Hepatocyte (in vitro differentiated cells): ENCODE results near the gene LYRM4. TPM values are rescaled to one million over a fixed set of nuclear protein-coding genes. Genes with fewer than 3 reads are reported as not detected.
A peak's percentile ranks its signal among the peaks of the same experiment; 100 is the strongest.

Experiments used
- DNase-seq: peaks from one replicate; pipeline ENCODE4 v3.0.0-alpha.2; 2016; ENCODE audit warnings: low spot score
- H2AFZ ChIP-seq: fragments of 200-600 bp; sonication (generic); 2 replicates; pipeline ENCODE4 v1.6.0; 2016; ENCODE audit warnings: antibody characterized with exemption, mild to moderate bottlenecking
- H3K27ac ChIP-seq: fragments of 200-600 bp; sonication (generic); 2 replicates; pipeline ENCODE4 v1.5.1; 2016; ENCODE audit warnings: mild to moderate bottlenecking
- H3K27me3 ChIP-seq: fragments of 200-600 bp; sonication (generic); 2 replicates; pipeline ENCODE4 v1.6.1; 2016
- H3K36me3 ChIP-seq: fragments of 200-600 bp; sonication (generic); replicated peaks from 2 replicates; pipeline ENCODE4 v1.5.1; 2016; ENCODE audit warnings: low read depth; ENCODE audit not compliant: insufficient read depth
- H3K4me1 ChIP-seq: fragments of 200-600 bp; sonication (generic); 2 replicates; pipeline ENCODE4 v1.5.1; 2016; ENCODE audit warnings: mild to moderate bottlenecking, moderate library complexity; ENCODE audit not compliant: insufficient read depth
- H3K4me2 ChIP-seq: fragments of 200-600 bp; sonication (generic); 2 replicates; pipeline ENCODE4 v1.6.0; 2016
- H3K4me3 ChIP-seq: fragments of 200-600 bp; sonication (generic); 2 replicates; pipeline ENCODE4 v1.5.1; 2016; ENCODE audit warnings: mild to moderate bottlenecking
- H3K79me2 ChIP-seq: fragments of 200-600 bp; sonication (generic); 2 replicates; pipeline ENCODE4 v1.6.0; 2017; ENCODE audit warnings: mild to moderate bottlenecking
- H3K9me2 ChIP-seq: fragments of 200-600 bp; sonication (generic); replicated peaks from 2 replicates; pipeline ENCODE4 v1.6.0; 2017; ENCODE audit warnings: mild to moderate bottlenecking; ENCODE audit not compliant: insufficient read depth
- H3K9me3 ChIP-seq: fragments of 200-600 bp; sonication (generic); 2 replicates; pipeline ENCODE4 v1.5.1; 2016; ENCODE audit warnings: low read depth, mild to moderate bottlenecking
- H4K20me1 ChIP-seq: fragments of 200-600 bp; sonication (generic); 2 replicates; pipeline ENCODE4 v1.6.0; 2016; ENCODE audit warnings: mild to moderate bottlenecking; ENCODE audit not compliant: insufficient read depth, poor library complexity, severe bottlenecking
- EZH2 ChIP-seq: fragments of 200-600 bp; sonication (generic); IDR thresholded peaks from 2 replicates; pipeline ENCODE4 v1.6.1; 2016; ENCODE audit warnings: antibody characterized with exemption, mild to moderate bottlenecking, borderline replicate concordance
- EZH2phosphoT487 ChIP-seq: fragments of 200-600 bp; sonication (generic); IDR thresholded peaks from one replicate; pipeline ENCODE4 v1.6.1; 2018; ENCODE audit warnings: antibody characterized with exemption, mild to moderate bottlenecking, low read depth, moderate library complexity; ENCODE audit not compliant: unreplicated experiment, severe bottlenecking
- WGBS: methylation state at CpG from one replicate; pipeline ENCODE4 v1.1.6; 2016; ENCODE audit warnings: low lambda C conversion rate; ENCODE audit errors: missing lambda C conversion rate; 5-methylcytosine and 5-hydroxymethylcytosine counted together
- polyA plus RNA-seq: library from polyadenylated mRNA; unstranded; fragments of >200 nt; fragmentation: Nextera tagmentation; extraction: Ambion mirVana; gene quantifications from 2 replicates; pipeline ENCODE4 v1.2.1, GENCODE V29; 2016
- total RNA-seq: library from RNA; depleted of rRNA; stranded (reverse); fragments of >200 nt; gene quantifications from 2 replicates; pipeline ENCODE4 v1.2.3, GENCODE V29; 2014
- TF ChIP-seq, protein P1 (sequence below): fragments of 200-600 bp; sonication (generic); IDR thresholded peaks from 2 replicates; pipeline ENCODE4 v1.5.1; 2016; ENCODE audit warnings: antibody characterized with exemption, mild to moderate bottlenecking; ENCODE audit not compliant: poor library complexity

Gene LYRM4
- total and polyA plus RNA-seq, 2 experiments from 2014 or later: 20.5 to 22.9 TPM

DNA sequence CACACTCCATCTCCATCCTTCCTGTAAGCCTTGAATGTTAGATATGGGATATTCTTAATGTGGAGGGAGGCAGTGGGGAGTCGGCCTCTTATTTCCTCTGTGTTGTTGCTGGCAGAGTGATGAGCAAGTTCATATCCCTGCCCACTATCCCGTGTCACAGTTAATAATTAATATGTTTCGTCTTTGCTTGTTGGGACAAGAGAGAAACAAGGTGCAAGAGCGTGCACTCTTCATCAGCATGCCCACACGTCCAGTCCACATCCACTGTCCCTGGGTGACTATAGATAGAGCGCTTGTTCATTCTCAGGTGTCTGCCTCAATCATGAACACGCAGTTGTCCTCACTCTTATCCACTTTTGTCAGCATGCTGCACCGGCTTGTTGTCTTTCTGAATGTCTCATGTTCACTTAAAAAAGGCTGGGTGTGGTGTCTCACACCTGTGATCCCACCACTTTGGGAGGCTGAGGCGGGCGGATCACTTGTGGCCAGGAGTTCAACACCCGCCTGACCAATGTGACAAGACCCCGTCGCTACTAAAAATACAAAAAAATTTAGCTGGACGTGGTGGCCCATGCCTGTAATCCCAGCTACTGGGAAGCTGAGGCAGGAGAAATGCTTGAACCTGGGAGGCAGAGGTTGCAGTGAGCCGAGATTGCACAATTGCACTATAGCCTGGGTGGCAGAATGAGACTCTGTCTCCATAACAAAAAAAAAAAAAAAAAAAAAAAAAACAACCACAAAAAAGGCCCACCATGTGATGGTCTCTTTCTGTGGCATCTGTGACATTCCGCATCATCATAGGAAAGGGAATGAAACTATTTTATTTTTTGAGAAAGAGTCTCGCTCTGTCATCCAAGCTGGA is 141.4 kb downstream of the LYRM4 start:
- Histone ChIP-seq H3K27me3 (no peaks in the 10 kb centered on the region), H3K27ac (no peak overlapping the region), H3K79me2 (no peaks in the 10 kb centered on the region), H3K4me2 (no peak overlapping the region), H3K9me2 (no peaks in the 10 kb centered on the region), H3K4me1 (no peaks in the 10 kb centered on the region), H3K4me3 (no peak overlapping the region), H3K36me3 (no peaks in the 10 kb centered on the region), H3K9me3 (no peaks in the 10 kb centered on the region), H2AFZ (no peak overlapping the region), H4K20me1 (no peaks in the 10 kb centered on the region)
- no peak for DNase-seq
- TF ChIP-seq, protein P1, sequence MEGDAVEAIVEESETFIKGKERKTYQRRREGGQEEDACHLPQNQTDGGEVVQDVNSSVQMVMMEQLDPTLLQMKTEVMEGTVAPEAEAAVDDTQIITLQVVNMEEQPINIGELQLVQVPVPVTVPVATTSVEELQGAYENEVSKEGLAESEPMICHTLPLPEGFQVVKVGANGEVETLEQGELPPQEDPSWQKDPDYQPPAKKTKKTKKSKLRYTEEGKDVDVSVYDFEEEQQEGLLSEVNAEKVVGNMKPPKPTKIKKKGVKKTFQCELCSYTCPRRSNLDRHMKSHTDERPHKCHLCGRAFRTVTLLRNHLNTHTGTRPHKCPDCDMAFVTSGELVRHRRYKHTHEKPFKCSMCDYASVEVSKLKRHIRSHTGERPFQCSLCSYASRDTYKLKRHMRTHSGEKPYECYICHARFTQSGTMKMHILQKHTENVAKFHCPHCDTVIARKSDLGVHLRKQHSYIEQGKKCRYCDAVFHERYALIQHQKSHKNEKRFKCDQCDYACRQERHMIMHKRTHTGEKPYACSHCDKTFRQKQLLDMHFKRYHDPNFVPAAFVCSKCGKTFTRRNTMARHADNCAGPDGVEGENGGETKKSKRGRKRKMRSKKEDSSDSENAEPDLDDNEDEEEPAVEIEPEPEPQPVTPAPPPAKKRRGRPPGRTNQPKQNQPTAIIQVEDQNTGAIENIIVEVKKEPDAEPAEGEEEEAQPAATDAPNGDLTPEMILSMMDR: no peak
- no peak for TF ChIP-seq EZH2phosphoT487
- 96% methylated on average over 17 of the region's 17 CpGs for WGBS

DNA sequence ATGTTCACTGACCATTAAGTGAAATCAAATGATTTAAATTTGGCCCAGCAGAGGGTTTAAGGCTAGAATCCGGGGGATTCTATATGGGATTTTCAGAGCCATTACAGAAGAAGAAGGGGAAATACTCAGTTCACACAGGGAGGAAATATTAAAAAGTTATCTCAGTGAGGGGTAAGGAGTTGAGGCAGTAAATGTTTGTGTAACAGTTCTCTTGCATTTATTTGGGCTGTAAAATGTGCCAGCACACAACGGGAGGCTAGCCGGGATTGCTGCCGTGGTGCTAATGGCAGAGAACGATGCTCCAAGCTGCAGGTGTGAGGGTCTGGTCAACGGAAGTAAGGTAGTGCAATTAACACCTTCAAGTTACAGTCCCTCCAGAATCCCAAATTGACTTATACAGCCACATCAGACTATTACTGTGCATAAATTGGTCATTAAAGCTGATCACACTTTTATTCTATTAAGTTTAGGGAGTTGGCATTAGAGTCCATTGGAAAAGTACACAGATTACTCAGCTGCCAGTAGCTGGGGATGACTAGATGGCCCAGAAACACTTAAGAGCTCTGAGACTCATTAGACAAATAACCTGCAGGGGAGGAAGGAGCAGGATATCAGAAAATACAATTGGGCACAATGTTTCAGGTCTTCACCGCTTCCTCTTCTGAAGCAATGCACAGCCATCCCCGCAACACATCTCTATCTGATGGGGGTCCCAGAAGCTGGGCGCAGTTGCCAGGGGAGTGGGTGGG is 144.3 kb downstream of the LYRM4 start:
- H3K27ac ChIP-seq: no peak overlapping the region
- 79% methylated on average over 9 of the region's 9 CpGs for WGBS
- H3K4me1 ChIP-seq: no peaks in the 10 kb centered on the region
- no peak overlapping the region for H2AFZ ChIP-seq
- no peak overlapping the region for H3K4me2 ChIP-seq
- H3K9me2 ChIP-seq: no peaks in the 10 kb centered on the region
- DNase-seq: no peak
- no peaks in the 10 kb centered on the region for H3K79me2 ChIP-seq
- H3K36me3 ChIP-seq: no peaks in the 10 kb centered on the region
- no peaks in the 10 kb centered on the region for H4K20me1 ChIP-seq
- H3K9me3 ChIP-seq: no peaks in the 10 kb centered on the region
- TF ChIP-seq EZH2phosphoT487 (no peak), EZH2 (no peak)
- TF ChIP-seq, protein P1: no peak
- H3K27me3 ChIP-seq: no peaks in the 10 kb centered on the region
- H3K4me3 ChIP-seq: no peak overlapping the region

DNA sequence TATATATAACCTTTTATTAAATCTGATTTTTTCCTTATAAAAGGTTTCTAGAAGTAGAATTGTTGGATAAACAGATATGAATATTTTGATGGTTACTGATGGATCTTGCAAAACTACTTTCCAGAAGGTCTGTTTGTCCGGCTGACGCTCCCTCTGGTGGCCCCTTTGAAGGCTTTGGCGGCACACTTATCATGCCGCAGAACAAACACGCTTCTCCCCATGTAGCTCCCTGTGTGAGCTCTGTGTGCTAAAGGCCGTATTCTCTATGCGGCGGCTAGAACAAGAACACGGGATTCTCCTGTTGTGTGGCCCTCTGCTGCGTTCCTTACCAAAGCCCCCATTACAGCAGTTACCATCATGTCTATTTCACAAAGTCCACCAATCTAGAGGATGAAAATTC is 145.6 kb downstream of the LYRM4 start:
- Histone ChIP-seq H3K4me1 (no peaks in the 10 kb centered on the region), H2AFZ (no peak overlapping the region), H3K36me3 (no peaks in the 10 kb centered on the region), H3K9me3 (no peaks in the 10 kb centered on the region), H3K27me3 (no peaks in the 10 kb centered on the region), H3K27ac (no peak overlapping the region), H3K79me2 (no peaks in the 10 kb centered on the region), H4K20me1 (no peaks in the 10 kb centered on the region), H3K4me3 (no peak overlapping the region), H3K9me2 (no peaks in the 10 kb centered on the region), H3K4me2 (no peak overlapping the region)
- TF ChIP-seq, protein P1: no peak
- TF ChIP-seq EZH2phosphoT487 (no peak), EZH2 (no peak)
- peak; percentile 38 for DNase-seq
- WGBS: 76% methylated on average over 10 of the region's 10 CpGs
